HG03139 (cell line): Measurements from ENCODE around the gene SOCS7.

ENCODE experiments used
- ATAC-seq: cut with Tn5 transposase; IDR thresholded peaks from one replicate; pipeline ENCODE4 v1.9.1; 2021; ENCODE audit not compliant: unreplicated experiment

SOCS7 gene

GRCh38 chr17:38336838-38337237 is 14.8 kb upstream of the SOCS7 start:
- ATAC-seq = no peak

GRCh38 chr17:38338053-38338452 is 13.6 kb upstream of the SOCS7 start:
- no peak for ATAC-seq

GRCh38 chr17:38338535-38338934 is 13.1 kb upstream of the SOCS7 start:
- ATAC-seq = no peak

- no peak for ATAC-seq
Measured at GRCh38 chr17:38339891-38340290, 11.8 kb upstream of the SOCS7 start.

- no peak for ATAC-seq
Measured at GRCh38 chr17:38341035-38341721, 10.5 kb upstream of the SOCS7 start.

GRCh38 chr17:38342886-38343607 is 8.6 kb upstream of the SOCS7 start:
- no peak for ATAC-seq

GRCh38 chr17:38343608-38344419 is 7.8 kb upstream of the SOCS7 start, which contains the start of gene GPR179:
GPR179 (minus strand) TSS chr17:38343956; CDS start chr17:38343789, 167 bp downstream.
- no peak for ATAC-seq

GRCh38 chr17:38344420-38344745 is 7.3 kb upstream of the SOCS7 start:
- ATAC-seq = no peak

- no peak for ATAC-seq
Measured at GRCh38 chr17:38345743-38346142, 5.9 kb upstream of the SOCS7 start.

GRCh38 chr17:38349097-38349730 is 2.4 kb upstream of the SOCS7 start:
- no peak for ATAC-seq

- ATAC-seq = no peak
Measured at GRCh38 chr17:38350035-38350434, 1.6 kb upstream of the SOCS7 start.

GRCh38 chr17:38352245-38353085 is 821 bp downstream of the SOCS7 start:
- ATAC-seq = peak; percentile 21

- no peak for ATAC-seq
Measured at GRCh38 chr17:38353086-38353604, 1.5 kb downstream of the SOCS7 start.

- no peak for ATAC-seq
Measured at GRCh38 chr17:38353668-38354067, 2.0 kb downstream of the SOCS7 start.

GRCh38 chr17:38354466-38354865 is 2.8 kb downstream of the SOCS7 start:
- no peak for ATAC-seq

GRCh38 chr17:38355251-38355650 is 3.6 kb downstream of the SOCS7 start:
- ATAC-seq = no peak

GRCh38 chr17:38357486-38358123 is 6.0 kb downstream of the SOCS7 start:
- no peak for ATAC-seq

- no peak for ATAC-seq
Measured at GRCh38 chr17:38358586-38359513, 7.2 kb downstream of the SOCS7 start.
